HG03378 (cell line): ENCODE results near the gene FGF2.
A peak's percentile ranks its signal among the peaks of the same experiment; 100 is the strongest.

Source experiments
- ATAC-seq: cut with Tn5 transposase; IDR thresholded peaks from one replicate; pipeline ENCODE4 v1.9.1; 2021; ENCODE audit warnings: mild to moderate bottlenecking, moderate library complexity; ENCODE audit not compliant: unreplicated experiment

The FGF2 gene

DNA sequence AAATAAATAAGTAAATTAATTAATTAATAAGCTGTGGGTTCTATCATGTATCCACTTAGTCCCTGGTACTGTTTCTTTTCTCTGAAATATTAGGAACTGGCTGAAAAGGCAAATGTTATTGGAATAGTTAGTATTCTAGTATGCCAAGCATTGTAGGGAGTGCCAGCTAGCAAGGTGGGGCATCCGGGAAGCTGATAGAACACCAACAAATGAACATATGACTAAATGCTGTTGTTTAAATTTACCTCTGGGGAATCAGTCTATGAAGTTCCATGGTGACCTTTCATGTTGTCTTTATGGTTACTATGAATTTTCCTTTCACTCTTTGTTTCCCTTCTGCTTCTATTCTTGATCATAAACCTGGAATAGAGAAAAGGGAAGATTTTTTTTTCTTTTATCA is 63.1 kb downstream of the FGF2 start:
- ATAC-seq = no peak

DNA sequence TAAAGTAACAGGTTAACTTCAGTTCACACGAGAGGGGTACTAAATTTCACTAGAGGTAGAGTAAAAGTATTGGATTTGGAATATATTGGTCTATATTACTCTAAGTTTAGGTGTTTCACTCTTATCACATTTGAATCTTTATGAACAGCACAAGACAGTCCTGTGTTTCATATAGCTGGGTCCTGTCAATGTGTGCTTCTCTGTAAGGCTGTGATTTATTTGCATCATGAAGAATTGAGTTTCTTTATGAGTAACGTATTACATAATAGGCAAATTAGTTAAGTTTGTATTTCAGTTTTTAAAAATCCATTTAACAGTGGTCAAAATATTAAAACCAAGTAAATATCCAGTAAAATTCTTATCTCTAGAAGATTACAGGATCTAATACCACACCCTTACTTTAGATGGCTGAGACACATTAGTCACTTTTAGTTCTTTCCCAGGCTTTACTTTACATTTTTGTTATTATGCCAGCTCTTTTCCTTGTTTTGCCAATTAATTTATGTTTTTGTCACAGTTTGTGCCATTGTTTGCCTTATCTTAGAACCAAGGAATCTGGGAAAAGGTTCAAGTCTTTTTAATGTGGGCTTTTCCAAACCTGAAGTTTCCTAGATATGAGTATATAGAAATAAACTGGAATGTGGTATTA is 63.6 kb downstream of the FGF2 start:
- no peak for ATAC-seq

DNA sequence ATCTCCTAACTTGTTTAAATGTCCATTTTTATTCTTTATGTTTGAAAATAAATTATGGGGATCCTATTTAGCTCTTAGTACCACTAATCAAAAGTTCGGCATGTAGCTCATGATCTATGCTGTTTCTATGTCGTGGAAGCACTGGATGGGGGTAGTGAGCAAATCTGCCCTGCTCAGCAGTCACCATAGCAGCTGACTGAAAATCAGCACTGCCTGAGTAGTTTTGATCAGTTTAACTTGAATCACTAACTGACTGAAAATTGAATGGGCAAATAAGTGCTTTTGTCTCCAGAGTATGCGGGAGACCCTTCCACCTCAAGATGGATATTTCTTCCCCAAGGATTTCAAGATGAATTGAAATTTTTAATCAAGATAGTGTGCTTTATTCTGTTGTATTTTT is 68.2 kb downstream of the FGF2 start:
- ATAC-seq = no peak

DNA sequence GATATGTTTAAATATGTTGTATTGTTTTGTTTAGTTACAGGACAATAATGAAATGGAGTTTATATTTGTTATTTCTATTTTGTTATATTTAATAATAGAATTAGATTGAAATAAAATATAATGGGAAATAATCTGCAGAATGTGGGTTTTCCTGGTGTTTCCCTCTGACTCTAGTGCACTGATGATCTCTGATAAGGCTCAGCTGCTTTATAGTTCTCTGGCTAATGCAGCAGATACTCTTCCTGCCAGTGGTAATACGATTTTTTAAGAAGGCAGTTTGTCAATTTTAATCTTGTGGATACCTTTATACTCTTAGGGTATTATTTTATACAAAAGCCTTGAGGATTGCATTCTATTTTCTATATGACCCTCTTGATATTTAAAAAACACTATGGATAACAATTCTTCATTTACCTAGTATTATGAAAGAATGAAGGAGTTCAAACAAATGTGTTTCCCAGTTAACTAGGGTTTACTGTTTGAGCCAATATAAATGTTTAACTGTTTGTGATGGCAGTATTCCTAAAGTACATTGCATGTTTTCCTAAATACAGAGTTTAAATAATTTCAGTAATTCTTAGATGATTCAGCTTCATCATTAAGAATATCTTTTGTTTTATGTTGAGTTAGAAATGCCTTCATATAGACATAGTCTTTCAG is 68.8 kb downstream of the FGF2 start:
- ATAC-seq = no peak

DNA sequence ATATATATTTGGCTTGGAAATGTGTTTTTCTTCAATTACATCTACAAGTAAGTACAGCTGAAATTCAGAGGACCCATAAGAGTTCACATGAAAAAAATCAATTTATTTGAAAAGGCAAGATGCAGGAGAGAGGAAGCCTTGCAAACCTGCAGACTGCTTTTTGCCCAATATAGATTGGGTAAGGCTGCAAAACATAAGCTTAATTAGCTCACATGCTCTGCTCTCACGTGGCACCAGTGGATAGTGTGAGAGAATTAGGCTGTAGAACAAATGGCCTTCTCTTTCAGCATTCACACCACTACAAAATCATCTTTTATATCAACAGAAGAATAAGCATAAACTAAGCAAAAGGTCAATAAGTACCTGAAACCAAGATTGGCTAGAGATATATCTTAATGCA is 69.6 kb downstream of the FGF2 start:
- no peak for ATAC-seq

DNA sequence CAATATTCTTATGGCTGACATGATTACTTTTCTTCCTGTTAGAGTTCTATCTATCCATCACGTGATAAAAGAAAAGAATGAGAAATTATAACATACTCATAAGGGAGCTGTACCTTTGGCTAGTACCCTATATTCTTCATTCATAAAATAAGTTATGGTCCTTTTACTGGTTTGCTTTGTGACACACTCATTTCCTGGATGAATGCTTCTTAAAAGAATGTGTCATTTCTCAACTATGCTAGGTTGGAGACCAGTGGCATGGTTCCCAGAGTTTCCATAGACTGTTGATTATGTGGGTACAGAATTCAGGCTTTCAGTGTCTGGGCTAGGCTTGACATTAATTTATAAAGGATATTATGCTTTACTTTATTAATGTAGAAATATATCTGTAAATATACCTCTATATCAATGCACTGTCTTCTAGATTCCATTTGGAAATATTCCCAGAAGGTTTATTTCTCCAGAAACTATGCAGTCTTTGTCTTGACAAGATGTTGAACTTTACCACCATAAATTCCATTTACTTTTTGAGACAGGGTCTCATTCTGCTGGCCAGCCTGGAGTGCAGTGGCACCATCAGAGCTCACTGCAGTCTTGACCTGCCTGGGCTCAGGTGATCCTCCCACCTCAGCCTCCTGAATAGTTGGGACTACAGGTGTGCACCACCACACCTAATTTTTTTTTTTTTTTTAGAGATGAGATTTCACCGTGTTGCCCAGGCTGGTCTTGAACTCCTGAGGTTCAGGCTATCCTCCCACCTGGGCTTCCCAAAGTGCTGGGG is 71.9 kb downstream of the FGF2 start:
- ATAC-seq = no peak

DNA sequence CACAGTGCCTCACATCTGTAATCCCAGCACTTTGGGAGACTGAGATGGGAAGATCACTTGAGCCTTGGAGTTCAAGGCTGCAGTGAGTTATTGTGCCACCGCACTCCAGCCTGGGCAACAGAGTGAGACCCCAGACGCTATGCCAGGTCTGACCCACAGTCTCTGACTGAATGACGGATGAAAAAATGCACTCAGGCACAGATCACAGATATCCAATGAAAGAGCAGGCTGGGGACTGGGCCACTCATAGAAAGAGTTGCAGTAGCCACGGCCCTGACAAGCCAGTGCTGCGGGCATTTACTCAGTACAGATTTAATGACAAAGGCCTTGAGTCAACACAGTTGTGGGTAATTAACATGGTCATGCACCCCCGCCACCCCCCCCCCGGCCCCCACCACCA is 73.1 kb downstream of the FGF2 start:
- ATAC-seq = no peak

DNA sequence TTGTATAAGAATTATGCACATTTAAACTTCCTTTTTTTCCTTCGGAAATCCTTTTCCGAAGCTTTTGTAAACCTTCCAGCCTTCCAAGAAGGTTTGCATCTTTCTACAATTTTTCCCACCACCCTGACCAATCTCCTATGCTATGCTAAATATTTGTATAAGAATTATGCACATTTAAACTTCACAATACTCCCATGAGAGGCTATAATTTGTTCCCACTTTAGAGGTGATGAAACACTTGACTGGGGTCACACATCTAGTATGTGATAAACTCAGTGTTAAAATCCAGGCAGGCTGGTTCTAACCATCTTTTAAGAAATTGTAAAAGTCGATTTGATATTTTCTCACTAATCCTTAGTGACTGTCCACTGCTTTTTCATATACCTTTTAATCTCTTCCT is 73.7 kb downstream of the FGF2 start:
- ATAC-seq = no peak

DNA sequence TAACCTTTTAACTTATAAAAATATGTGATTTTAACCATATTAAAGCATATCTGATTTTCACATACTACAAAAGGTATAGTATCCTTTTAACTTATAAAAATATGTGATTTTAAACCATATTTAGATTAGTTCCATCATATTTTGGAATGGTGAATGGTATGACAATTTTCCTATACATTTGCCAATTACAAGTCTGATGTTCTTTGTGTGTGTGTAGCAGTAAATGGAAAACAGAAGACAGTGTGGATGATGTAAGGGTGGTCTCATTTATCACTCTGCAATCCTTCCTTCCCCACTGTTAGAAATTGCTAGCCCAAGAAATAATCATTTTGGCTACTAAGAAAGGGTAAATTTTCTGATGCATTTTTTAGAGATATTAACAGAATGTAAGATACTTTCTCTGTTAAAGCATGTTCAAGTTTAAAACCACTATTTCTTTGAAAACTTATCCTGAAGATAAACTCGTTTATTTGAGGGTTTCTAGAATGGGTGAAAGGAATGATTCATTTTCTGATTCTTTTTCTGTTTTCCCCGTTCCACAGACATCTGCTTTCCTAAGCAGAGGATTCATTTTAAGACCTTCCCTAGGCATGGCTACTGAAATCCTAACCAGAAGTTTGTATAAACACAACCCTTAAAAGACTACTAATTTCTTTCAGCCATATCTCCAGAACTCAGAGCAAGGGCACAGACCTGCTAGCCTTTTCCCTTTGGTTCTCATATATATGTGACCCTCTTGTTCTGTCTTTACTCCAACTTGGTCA is 74.8 kb downstream of the FGF2 start:
- no peak for ATAC-seq

DNA sequence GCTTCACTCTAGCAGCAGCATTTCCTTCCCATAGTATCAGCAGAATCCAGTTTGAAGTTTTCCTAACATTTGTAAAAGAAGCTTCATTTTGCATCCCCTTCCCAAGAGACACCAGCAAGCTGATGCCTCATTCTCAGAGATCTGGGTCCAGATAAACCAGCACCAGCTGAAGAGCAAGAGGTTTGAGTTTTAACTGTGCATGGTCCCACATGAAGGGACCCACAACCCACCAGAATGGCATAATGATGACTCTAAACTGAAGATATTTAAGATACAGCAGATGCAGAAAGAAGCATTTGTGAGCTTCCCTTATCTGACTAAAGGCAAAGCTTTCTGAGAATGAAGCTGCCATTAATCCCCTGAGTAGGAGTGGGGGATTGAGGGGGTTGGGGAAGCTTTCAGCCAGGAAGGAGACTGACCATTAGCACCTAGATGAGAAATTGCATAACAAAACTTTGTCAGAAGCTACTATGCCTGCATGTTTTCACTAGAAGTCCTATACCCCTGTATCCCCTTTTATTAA is 77.2 kb downstream of the FGF2 start:
- no peak for ATAC-seq

DNA sequence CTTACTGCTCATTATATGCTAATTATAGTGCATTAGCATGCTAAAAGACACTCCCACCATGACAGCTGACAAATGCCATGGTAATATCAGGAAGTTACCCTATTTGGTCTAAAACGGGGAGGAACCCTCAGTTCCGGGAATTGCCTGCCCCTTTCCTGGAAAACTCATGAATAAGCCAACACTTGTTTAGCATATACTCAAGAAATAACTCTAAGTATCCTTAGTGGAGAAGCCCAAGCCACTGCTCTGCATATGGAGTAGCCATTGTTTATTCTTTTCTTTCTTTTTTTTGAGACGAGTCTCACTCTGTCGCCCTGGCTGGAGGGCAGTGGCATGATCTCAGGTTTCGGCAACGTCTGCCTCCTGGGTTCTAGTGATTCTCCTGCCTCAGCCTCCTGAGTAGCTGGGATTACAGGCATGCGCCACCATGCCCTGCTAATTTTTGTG is 80.3 kb downstream of the FGF2 start:
- ATAC-seq = no peak

DNA sequence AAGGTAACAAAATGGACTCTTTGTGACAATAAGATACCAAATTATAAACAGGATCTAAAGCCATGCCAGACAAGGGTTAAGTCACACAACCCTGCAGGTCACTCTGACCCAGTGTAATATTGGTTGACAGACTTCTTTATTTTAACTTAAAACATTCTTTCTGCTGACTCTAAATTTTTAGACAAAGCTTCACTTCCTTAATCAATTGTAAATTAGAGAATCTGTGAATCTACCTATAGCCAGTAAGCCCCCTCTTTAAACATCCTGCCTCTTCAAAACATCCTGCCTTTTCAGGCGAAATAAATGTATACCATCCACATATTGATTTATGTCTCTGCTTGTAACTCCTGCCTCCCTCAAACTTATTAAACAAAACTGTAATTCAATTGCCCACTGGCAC is 81.6 kb downstream of the FGF2 start:
- ATAC-seq = no peak

DNA sequence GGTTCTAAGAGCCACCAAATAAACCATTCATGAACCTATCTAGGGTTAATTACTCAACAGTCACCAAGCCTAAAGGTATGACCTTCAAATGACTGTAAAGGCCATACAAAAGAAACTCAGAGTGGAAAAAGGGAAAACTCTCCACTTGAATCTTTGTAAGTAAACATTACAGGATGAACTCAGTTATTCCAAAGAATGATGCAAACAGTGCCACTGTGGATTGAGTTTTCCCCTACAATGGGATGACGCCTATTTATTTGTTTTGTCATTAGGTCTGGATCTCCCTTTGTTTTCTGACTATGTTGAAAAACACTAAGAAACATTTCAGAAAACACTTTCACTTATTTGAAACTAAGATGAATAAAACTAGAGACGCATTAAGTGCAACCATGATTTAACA is 83.1 kb downstream of the FGF2 start:
- ATAC-seq = no peak

DNA sequence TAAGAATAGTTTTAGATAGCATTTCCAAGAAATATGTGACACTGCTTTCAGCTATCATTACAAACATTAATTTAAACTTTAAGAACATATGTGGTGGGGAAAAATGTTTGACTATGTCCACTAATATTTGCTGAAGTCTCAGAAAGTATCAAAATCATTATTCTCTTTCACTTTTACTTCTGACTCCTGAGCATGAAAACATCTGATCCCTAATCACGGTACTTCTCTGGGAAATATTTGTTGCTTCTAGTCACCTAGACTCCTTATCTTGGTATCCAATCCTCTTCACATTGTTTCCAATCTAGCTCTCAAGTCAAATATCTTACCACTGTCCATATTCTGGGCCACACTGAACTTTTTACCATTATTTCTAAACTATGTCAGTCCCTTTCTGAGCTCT is 85.0 kb downstream of the FGF2 start:
- no peak for ATAC-seq

DNA sequence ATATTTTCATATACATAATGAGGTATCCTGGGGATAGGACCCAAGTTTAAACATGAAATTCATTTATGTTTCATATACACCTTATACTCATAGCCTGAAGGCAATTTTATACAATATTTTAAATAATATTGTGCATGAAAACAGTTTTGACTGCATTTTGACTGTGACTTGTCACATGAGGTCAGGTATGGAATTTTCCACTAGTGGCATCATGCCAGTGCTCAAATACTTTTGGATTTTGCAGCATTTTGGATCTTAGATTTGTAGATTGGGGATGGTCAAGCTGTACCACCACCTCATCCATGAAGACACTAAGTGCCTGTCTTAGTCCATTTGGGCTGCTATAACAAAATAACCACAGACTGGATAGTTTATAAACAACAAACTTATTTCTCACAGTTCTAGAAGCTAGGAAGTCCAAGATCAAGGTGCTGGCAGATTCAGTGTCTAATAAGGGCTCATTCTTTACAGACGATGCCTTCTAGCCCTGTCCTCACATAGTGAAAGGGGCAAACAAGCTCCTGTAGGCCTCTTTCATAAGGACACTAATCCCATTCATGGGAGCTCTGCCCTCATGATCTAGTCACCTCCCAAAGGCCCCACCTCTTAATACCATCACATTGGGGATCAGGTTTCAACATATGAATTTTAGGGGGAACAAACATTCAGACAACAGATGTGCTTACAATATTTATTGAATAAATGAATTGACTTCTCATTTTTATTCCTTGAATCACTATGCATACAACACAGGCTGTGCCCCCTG is 86.4 kb downstream of the FGF2 start:
- ATAC-seq = no peak

DNA sequence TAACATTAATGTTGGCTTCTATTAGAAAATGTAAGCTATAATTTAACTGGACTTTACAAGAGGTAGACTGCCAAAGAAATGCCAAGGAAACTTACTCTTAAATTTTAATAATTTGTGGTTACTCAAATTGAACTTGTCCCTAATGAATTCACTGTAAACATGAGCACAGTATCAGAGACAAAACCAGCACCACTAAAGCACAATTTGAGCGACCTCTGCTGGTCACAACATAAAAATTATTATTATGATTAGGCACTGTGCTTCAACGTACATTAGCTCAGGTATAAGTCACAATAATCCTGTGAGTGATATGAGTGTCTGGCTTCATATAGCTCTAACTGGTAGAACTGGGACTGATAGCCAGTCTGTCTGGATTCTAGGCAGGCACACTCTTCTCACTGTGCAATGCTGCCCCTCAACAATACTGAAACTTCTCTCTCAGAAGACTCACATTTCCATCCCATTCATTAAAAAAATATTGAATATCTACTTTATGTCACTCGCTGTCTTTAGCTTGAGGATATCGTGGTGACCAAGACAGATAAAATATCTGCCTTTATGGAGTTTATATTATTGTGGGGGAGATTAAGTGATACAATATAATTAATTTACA is 87.8 kb downstream of the FGF2 start:
- ATAC-seq = peak; percentile 96

DNA sequence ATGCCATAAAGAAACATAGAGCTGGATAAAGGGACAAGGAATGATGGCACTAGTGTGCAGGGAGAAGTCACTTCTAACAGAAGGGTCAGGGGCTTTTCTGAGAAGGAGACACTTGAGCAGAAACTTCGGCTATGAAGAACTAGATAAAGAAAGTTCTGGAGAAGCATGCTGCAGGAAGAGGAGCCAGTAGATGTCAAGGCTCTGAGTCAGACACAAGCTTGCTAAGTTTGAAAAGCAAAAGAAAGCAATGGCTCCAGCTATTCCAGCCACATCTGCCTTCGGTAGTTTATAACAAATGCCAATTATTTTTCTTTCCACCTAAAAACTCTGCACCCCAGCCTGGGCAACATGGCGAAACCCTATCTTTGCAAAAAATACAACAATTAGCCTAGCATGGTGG is 88.3 kb downstream of the FGF2 start:
- no peak for ATAC-seq

DNA sequence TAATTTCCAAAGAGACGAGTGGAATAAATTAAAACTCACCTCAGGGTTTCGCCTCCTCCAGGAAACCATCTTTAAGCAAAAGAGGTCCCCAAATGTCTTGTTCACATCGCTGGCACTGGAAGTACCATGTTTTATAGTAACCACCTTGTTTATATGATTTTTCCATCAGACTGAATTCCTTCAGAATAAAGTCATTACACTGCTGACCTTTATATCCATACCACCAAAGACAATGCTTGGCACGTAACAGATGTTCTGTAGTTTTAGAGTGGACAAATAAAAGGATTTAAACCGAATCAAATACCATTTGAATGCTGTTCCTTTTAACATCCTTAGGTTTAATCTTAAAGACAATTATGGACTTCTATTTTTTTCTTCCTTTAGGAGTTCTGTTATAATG is 91.1 kb downstream of the FGF2 start:
- no peak for ATAC-seq

DNA sequence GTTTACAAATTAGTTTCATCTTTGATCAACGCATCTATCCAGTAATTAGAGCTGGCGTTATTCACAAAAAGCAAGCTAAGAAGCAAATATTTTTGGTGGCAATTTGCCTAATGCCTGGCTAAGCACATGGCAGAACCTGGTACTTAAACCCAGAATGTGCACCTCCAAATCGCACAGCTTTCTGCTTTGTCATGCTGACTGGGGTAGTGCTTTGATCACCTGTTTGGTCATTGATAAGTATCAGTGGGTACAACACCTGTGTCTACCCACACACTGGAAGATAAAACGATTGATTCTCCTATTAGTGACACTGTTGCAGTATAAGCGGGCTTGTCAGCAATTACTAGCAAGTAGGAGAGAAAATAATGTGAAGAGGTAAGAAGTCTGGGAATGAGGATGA is 93.8 kb downstream of the FGF2 start:
- no peak for ATAC-seq

DNA sequence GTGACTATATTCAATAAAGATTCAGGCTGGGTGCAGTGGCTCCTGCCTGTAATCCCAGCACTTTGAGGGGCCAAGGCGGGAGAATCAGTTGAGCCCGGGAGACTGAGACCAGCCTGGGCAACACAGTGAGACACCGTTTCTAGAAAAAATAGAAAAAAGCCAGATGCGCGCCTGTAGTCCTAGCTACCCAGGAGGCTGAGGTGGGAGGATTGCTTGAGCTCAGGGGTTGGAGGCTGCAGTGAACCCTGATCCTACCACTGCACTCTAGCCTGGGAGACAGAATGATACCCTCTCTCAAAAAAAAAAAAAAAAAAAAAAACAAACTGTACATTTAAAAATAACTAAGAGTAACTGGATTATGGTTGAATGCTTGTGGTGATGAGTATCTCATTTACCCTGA is 94.7 kb downstream of the FGF2 start:
- no peak for ATAC-seq
